Measurements from ENCODE around the gene DOLPP1. TPM values are rescaled to one million over a fixed set of nuclear protein-coding genes. Genes with fewer than 3 reads are reported as not detected.

Gene DOLPP1
- total RNA-seq, 1 donor from 2014 or later: 9.4 TPM

GRCh38 chr9:129102791-129103594, 22.1 kb downstream of the DOLPP1 start:
- H3K36me3 ChIP-seq: peaks cover 32% of the 10 kb centered on the region
- H3K9me3 ChIP-seq (replicated peaks): no peaks in the 10 kb centered on the region
- intact Hi-C loops (cut with micrococcal nuclease): no loop called here
- peak; percentile 59 for TF ChIP-seq CTCF (IDR thresholded peaks at IDR 0.05; ENCODE audit: borderline replicate concordance)
- peak overlapping the region; percentile 6 for H3K27ac ChIP-seq (replicated peaks)
- peak; percentile 34 for DNase-seq
- no peak overlapping the region for H3K4me3 ChIP-seq
- H3K4me1 ChIP-seq: peaks cover 15% of the 10 kb centered on the region
- H3K27me3 ChIP-seq (ENCODE audit: low read depth): no peaks in the 10 kb centered on the region

- intact Hi-C loops (cut with micrococcal nuclease): no loop called here
- Histone ChIP-seq H3K27me3 (ENCODE audit: low read depth) (no peaks in the 10 kb centered on the region), H3K27ac (replicated peaks) (peak overlapping the region; percentile 6), H3K4me3 (no peak overlapping the region), H3K4me1 (peaks cover 16% of the 10 kb centered on the region), H3K9me3 (replicated peaks) (no peaks in the 10 kb centered on the region), H3K36me3 (peaks cover 27% of the 10 kb centered on the region)
- DNase-seq: no peak
- TF ChIP-seq CTCF (IDR thresholded peaks at IDR 0.05; ENCODE audit: borderline replicate concordance): no peak
Observed at GRCh38 chr9:129103595-129103965, 22.7 kb downstream of the DOLPP1 start.

GRCh38 chr9:129104051-129104450, 23.1 kb downstream of the DOLPP1 start:
- Histone ChIP-seq H3K9me3 (replicated peaks) (no peaks in the 10 kb centered on the region), H3K4me3 (no peak overlapping the region), H3K27ac (replicated peaks) (peak overlapping the region; percentile 6), H3K36me3 (peaks cover 26% of the 10 kb centered on the region), H3K4me1 (peaks cover 21% of the 10 kb centered on the region), H3K27me3 (ENCODE audit: low read depth) (no peaks in the 10 kb centered on the region)
- no peak for TF ChIP-seq CTCF (IDR thresholded peaks at IDR 0.05; ENCODE audit: borderline replicate concordance)
- DNase-seq: no peak
- intact Hi-C loops (cut with micrococcal nuclease): no loop called here

- no peak for DNase-seq
- H3K27ac ChIP-seq (replicated peaks): no peak overlapping the region
- no peaks in the 10 kb centered on the region for H3K9me3 ChIP-seq (replicated peaks)
- TF ChIP-seq CTCF (IDR thresholded peaks at IDR 0.05; ENCODE audit: borderline replicate concordance): no peak
- no peaks in the 10 kb centered on the region for H3K27me3 ChIP-seq (ENCODE audit: low read depth)
- no peak overlapping the region for H3K4me3 ChIP-seq
- intact Hi-C loops (cut with micrococcal nuclease): no loop called here
- peaks cover 36% of the 10 kb centered on the region for H3K4me1 ChIP-seq
- H3K36me3 ChIP-seq: peaks cover 26% of the 10 kb centered on the region
Observed at GRCh38 chr9:129105857-129106694, 25.2 kb downstream of the DOLPP1 start.

- Histone ChIP-seq H3K4me3 (no peak overlapping the region), H3K27me3 (ENCODE audit: low read depth) (no peaks in the 10 kb centered on the region), H3K4me1 (peaks cover 50% of the 10 kb centered on the region), H3K9me3 (replicated peaks) (no peaks in the 10 kb centered on the region), H3K27ac (replicated peaks) (no peak overlapping the region), H3K36me3 (peaks cover 19% of the 10 kb centered on the region)
- TF ChIP-seq CTCF (IDR thresholded peaks at IDR 0.05; ENCODE audit: borderline replicate concordance): no peak
- intact Hi-C loops (cut with micrococcal nuclease): no loop called here
- DNase-seq: no peak
Observed at GRCh38 chr9:129107651-129108050, 26.7 kb downstream of the DOLPP1 start.
